Right lung (tissue), 10 donors: Measurements from ENCODE around the gene MROH8. TPM values are rescaled to one million over a fixed set of nuclear protein-coding genes. Genes with fewer than 3 reads are reported as not detected.
A peak's percentile ranks its signal among the peaks of the same experiment; 100 is the strongest.

Source experiments
- DNase-seq, 2 donors: peaks; one replicate each; pipeline ENCODE4 v3.0.0-alpha.2; 2013
- long read RNA-seq, 8 donors: transcript quantifications; one replicate each; lab custom pipeline, GENCODE V29; 2026
- polyA plus RNA-seq, 5 donors: library from polyadenylated mRNA; unstranded; fragments of 120-200 nt; gene quantifications; one replicate each; pipeline versions ENCODE4 v1.2.1 to v1.2.3, GENCODE V29; 2013; ENCODE audit warnings: inconsistent platforms in 1 of 5, low replicate concordance in 1 of 5; ENCODE audit not compliant: insufficient read length in 5 of 5, insufficient read depth in 1 of 5

MROH8 gene
- polyA plus RNA-seq: 1 to 10 TPM; 4.2 to 5.6 (median 4.9) TPM
- long read RNA-seq, donor 1, partial matches to known transcripts: 0 of 1 reads
- long read RNA-seq, donor 1, other reads (novel, unspliced or antisense): 0 of 1 reads
- long read RNA-seq, donor 2, partial matches to known transcripts: 246 of 284 reads
- long read RNA-seq, donor 2, other reads (novel, unspliced or antisense): 38 of 284 reads
- long read RNA-seq, donor 3: 0 reads
- long read RNA-seq, donor 4, partial matches to known transcripts: 323 of 350 reads
- long read RNA-seq, donor 4, other reads (novel, unspliced or antisense): 27 of 350 reads
- long read RNA-seq, donor 5, partial matches to known transcripts: 627 of 696 reads
- long read RNA-seq, donor 5, other reads (novel, unspliced or antisense): 68 of 696 reads
- long read RNA-seq, donor 6, partial matches to known transcripts: 525 of 611 reads
- long read RNA-seq, donor 6, other reads (novel, unspliced or antisense): 86 of 611 reads
- long read RNA-seq, donor 7, partial matches to known transcripts: 701 of 840 reads
- long read RNA-seq, donor 7, other reads (novel, unspliced or antisense): 139 of 840 reads
- long read RNA-seq, donor 8, partial matches to known transcripts: 218 of 242 reads
- long read RNA-seq, donor 8, other reads (novel, unspliced or antisense): 24 of 242 reads

DNA sequence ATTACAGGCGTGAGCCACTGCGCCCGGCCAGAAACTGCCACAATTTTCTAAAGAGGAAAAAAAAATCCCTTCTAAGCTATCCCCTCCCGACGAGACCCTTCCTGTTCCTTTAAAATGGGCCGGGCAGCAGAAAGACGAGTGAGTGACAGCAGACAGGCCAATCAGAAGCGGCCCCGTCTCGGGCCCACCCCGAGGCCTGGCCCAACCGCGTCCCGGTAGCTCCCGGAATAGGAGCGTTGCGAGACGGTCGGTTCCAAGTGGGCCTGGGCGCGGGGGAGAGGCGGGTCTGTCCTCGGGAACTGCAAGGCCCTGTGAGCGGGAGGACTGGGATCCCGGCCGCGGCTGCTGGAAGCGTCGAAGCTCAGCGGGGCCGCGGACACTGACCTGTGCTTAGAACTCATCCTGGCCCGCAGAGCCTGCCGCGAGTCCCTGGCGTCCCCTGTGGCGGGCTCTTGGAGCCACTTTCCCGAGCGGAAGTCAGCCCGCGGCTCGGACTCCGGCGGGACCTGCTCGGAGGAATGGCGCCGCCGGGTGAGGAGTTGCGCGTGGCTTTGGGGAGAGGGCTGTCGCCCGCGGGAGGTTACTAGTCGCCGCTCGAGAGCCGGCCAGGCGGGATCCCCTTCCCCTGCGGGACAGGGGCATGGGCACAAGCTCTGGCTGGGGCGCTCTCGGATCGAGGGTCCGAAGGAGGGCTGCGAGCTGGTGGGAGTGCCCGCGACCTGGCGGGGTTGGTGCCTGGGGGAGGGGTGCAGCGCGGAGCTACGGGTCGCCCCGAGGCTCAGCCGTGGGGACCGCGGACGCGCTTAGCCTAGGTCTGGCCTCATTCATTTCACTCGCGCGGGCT, at the start of gene MROH8, which contains the start of gene RPN2:
Gene MROH8, minus strand, starts transcription at position 710 of the 844 bp plus-strand sequence.
Gene RPN2, plus strand, starts transcription at position 492 of the 844 bp plus-strand sequence. Its CDS starts 27 bp downstream, at position 519.
- DNase-seq: peak; percentile 97 to 98

DNA sequence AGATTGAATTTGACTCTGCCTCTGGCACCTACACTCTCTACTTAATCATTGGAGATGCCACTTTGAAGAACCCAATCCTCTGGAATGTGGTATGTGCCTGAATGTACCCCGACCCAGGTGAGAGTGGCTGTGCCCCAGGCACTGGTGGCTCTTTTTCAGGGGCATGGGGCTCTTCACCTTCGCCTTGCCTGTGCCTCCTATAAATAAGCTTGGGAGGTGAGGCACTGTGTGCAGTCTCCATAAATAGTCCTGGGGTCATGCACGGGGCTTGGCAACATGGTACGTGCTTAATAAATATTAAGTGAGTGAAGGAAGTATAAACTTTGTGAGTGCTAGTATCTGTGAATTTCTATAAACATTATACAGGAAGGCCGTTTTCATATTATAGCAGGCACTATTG, 49.3 kb upstream of the MROH8 start:
- no peak for DNase-seq

DNA sequence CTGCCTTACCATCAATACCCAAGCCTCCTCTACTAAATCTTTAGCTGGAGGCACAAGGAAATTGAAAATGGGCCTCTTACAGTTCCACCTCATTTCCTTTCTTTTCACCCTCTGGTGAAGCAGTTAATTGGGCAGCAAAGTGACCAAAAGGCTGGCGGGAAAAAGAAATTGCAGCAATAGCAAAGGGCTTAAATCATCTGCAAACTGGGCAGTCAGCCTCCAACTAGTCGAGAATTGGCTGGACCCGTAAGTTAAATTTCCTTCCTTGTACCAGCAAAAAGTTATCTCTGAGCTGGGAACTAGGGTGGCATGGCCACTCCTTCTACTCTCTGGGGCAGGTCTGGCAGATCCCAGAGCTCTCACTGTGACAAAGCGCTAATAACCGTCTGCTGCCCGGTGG, 48.7 kb upstream of the MROH8 start:
- no peak for DNase-seq

DNA sequence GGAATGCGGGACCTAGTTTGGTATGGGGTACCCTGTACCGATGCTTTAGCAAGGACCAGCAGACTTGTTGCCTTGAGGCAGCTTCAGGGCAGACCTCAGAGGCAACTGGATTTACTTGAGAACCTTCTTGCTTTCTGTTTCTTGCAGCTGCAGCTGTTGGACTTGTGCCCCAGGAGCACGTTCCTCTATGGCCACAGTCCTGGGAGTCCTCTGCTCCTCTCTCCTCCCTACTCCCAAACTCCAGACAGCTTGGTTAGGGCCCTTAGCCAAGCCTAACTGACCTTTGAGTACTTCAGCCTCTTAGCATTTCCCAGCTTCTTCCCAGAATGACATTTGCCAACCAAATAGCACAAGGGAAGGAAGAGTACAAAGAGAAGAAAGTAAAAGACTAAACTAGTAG, 47.5 kb upstream of the MROH8 start:
- DNase-seq: no peak

DNA sequence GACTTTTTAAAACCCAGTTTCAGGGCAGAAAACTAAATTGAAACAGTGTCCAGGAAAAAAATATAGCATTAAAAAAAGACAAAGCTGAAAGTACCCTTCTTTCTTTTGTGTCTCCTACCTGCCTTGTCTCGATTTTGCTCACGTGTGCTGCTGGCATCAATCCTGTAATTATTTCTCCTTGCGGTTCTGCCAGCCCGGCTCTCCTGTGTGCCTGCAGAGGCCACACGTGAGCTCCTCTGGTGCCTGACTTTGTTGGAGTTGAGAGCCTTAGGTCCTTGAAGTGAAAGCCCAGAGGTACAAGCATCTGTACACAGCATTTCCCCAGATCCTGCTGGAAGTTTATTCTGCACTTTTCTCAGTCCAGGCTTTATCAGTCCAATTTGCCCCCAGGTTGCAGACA, 45.8 kb upstream of the MROH8 start:
- no peak for DNase-seq

DNA sequence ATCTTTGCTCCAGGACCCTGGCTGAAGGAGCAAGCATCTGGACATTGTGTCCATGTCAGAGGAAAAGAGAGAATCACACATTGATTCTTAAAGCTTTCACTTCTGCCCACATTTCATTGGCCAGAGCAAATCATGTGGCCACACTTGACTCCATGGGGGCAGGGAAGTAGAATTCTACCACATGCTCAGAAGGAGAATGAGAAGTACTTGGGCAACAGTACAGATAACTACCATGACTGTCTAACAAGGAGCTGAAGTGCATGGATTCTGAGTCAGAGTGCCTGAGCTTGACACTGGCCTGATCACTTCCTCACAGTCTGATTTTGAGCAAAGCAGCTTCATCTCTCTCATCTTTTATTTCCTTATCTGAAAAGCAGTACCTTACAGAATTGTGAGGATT, 43.7 kb upstream of the MROH8 start:
- no peak for DNase-seq

DNA sequence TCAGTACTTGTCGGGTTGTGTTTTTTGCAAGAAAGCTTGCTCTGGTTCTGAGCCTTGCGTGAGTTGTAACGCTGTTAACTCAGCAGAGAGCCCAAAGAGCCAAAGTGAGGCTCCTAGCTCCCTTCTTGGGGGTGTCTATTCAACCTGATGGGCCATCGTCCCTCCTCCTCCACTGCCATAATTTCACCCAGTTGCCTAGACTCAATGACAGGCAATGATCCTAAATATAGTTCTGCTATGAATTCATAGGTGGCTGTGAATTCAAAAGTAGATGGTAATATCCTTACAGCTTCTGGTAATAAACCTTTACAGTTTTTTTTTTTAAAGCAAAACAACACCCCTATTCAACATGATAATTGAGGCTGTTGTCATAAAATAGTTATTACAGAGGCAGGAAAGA, 42.7 kb upstream of the MROH8 start:
- DNase-seq: no peak

DNA sequence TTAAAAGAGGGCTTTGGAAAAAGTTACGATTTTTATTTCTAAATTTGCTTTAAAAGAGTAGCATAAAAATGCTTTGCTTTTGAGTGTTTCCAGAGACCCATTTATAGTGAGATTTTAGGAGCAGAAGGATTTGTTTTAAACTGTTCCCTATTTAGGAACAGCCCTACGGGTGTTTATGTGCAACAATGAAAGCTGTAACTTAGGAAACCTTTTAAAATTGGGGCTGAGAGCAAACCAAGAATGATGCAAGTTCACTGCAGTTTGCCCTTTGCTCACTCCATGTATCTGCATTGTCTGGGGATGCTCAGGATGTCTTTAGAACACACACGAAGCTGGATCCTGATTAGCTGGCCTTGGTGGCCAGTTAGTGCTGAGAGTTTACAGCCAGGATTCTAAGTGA, 41.4 kb upstream of the MROH8 start:
- no peak for DNase-seq

DNA sequence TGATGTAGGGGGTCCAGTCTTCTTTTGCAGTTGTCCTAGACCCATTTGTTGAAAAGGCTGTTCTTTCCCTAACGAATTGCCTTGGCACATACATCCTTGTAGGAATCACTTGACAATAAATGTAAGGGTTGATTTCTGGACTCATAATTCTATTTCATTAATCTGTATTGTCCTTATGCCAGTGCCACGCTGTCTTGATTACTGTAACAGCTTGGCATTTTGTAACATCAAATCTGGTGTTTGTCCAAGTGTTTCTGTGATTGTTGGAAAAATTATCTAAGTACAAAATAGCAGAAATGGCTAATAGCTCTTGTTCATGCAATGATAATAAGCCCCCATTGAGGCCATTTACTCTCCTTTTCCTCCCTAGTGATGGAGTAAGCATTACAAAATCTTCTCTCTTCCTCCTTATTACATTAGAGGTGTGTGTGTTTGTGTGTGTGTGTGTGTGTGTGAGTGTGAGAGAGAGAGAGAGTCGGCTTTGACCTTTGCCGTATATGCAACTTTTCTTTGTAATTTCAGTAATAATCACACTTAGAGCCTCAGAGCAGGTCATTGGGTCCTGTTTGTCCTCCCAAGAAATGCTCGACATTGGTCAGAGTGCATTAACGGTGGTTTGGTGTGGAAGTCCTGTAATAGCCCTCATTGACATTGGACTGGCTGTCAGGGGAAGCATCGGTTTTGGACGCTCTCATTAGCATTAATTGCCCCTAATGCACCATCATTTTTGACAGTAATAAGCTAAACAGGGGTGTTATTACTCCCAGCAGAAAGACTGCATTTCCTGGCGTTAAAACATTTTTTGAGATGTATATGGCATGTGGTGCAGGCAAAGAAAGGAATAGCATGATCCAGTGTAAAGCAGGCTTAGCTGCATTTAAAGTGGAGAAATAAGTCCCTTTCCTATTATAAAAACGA, 40.7 kb upstream of the MROH8 start:
- DNase-seq: no peak

DNA sequence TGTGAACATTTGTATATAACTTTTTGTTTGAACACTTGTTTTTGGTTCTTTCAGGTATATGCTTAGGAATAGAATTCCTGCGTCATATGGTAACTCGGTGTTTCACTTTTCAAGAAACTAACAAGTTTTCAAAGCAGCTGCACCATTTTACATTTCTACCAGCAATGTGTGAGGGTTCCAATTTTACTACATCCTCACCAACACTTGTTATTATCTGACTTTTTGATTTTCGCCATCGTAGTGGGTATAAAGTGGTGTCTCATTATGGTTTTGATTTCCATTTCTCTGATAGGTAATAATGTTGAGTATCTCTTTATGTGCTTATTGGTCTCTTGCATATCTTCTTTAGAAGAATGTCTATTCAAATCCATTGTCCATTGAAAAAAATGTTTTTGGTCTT, 39.6 kb upstream of the MROH8 start:
- DNase-seq: no peak

DNA sequence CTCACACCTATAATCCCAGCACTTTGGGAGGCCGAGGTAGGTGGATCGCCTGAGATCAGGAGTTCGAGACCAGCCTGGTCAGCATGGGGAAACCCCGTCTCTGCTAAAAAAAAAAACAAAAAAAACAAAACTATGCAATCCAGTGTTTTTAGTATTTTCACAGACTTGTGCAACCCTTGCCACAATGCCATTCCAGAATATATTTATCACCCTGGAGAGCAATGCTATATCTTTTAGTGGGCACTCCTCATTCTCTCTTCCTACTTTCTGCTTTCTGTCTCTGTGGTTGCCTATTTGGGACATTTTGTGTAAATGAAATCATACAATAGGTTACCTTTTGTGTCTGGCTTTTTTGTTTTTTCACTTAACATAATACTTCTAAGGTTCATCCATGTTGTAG, 39.1 kb upstream of the MROH8 start:
- DNase-seq: no peak

DNA sequence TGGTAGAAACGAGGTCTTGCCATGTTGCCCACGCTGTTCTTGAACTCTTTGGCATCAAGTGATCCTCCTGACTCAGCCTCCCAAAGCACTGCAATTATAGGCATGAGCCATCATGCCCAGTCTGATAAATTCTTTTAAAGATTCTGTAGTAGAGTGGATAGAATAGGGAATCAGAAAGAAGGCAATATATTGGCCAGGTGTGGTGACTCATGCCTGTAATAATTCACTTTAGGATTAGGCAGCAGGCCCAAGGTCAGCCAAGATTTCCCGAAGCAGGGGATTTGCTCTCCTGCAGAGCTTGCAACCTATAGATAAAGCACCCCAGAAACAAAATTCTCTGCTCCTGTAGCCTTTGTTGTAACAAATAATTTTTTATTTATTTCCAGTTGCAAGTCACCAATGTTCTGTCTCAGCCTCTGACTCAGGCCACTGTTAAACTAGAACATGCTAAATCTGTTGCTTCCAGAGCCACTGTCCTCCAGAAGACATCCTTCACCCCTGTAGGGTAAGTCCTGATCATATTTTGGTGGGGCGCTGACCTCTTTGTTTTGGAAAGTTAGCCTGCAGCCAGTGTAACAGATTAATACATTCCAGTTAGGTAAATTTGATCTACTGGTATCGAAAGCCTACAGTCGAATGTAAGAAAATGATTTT, 30.4 kb upstream of the MROH8 start:
- no peak for DNase-seq

DNA sequence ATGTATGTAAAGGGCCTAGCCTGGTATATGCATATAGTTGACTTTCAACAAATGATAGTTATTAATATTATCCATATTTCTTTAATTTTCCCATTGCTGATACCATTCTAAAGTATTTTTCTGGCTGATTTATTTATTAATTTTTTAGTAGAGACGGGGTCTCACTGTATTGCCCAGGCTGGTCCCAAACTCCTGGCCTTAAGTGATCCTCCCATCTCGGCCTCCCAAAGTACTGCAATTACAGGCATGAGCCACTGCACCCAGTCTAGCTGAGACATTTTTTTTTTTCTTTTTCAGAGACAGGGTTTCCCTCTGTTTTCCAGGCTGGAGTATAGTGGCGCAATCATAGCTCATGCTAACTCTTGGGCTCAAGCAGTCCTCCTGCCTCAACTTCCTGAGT, 29.8 kb upstream of the MROH8 start:
- DNase-seq: no peak

DNA sequence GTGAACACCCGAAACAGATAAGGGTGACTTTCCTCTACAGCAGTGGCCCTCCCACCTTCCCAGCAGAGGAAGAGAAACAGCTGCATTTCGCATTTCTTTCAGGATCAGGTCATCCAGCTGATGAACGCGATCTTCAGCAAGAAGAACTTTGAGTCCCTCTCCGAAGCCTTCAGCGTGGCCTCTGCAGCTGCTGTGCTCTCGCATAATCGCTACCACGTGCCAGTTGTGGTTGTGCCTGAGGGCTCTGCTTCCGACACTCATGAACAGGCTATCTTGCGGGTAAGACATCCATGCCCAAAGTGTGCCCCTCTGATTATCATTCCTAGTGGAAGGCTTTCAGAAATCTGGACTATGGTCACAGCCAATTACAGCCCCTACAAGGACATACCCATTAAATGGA, 27.8 kb upstream of the MROH8 start:
- DNase-seq: no peak

DNA sequence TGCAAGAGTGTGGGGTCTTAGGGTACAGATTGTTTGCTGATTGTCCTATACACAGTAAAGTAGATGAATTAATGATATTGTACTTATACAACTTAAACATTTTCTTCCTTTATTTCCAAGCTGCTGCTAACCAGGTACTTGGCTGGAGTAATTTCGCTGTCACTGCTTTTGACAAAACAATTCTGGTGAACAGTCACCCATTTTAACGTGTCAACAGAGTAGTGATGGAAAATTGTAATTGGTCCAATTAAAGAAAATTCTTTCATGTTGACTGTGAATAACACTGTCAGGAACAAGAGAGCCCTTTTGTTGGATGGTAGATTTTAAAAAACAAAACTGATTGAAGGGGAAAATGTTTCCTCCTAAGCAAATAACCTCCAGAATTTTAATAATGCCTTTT, 26.4 kb upstream of the MROH8 start:
- no peak for DNase-seq

DNA sequence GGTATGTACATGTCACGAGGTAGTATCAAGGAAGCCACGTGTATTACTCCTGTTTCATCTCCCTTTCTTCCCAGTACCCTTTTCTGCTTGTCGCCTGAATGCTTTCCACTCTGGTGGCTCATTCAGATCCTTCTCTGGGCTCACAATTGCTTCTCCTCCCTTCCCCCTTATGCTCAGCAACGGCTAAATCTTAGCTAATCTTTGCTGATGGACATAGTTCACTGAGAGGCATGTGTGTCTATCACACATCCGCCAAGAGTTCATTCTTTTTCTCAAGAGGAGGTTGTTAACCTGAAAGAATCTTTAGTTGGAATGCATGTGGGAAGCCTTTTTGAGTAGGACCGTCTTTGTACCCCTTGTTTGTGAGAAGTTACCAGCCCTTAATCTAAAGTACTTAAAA, 25.8 kb upstream of the MROH8 start:
- DNase-seq: no peak

DNA sequence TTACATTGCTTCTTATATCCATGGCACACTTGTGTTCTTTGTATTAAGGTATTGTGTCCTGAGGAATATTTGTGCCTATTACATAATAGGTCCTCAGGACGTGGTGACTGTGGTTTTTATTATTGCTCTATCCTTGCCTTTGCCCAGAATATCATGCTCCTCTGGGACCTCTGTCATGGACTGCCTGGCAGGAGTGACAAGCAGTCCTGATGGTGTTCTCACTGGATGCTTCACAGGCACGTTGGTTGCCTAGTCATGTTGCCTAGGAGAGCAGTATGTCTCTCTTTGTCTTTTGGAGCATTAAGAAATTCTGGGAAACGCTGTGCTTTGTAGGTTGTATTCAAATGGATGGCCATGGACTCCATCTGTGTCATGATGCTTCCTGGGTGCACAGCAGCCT, 24.7 kb upstream of the MROH8 start:
- no peak for DNase-seq

DNA sequence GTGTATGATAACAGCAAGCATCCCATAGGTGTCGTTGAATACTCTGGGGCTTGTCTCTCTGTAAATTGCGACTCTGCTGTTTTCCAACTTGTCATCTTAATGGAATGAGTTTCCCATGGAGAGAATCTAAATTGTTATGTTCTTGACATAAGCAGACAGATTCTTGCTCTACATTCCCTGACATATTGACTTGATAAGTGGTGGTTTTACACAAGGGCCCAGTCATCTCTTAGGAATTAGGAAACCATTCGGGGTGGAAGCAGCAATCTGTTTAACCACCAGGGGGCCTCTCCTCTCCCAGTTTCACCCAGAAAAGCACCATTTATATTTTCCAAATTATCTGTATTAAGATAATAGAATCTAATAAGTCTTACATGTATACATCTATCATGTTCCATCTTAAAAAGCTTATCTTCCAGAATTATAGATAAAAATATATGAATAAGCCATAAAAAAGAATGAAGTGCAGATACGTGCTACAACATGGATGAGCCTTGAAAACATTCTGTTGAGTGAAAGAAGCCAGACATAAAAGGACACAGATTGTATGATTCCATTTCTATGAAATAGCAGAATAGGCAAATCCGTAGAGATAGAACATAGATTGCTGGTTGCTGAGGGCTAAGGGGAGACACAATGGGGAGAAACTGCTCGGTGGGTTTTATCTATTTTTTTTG, 23.1 kb upstream of the MROH8 start:
- no peak for DNase-seq

DNA sequence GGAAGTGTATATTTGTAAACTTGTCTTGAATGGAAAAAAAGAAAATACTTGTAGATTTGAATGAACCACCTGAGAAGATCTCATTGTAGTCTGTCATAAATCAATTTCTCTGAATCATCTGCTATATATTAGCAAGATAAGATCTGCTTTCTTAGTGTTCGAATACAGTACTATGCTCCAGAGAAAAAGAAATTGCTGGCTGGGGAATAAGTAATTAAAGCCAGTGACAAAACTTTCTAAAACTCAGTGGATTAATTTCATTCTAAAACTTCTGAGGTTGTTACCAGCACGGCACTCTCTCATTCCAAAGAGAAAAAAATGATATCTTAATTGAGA, 22.4 kb upstream of the MROH8 start:
- no peak for DNase-seq
